NCI-H2196 treated with DMSO at 0.1 percent for 48 hours (cell line): ENCODE results near the gene SMTN.
"Not testable (repeated sequence)": the region's sequence is repeated elsewhere in the genome, so short reads cannot be mapped to it uniquely, and the experiment has no call there.

Experiments
- DNase-seq: peaks from one replicate; lab custom pipeline; 2025; ENCODE audit not compliant: unreplicated experiment; lab: John Stamatoyannopoulos, UW

The SMTN gene

DNA sequence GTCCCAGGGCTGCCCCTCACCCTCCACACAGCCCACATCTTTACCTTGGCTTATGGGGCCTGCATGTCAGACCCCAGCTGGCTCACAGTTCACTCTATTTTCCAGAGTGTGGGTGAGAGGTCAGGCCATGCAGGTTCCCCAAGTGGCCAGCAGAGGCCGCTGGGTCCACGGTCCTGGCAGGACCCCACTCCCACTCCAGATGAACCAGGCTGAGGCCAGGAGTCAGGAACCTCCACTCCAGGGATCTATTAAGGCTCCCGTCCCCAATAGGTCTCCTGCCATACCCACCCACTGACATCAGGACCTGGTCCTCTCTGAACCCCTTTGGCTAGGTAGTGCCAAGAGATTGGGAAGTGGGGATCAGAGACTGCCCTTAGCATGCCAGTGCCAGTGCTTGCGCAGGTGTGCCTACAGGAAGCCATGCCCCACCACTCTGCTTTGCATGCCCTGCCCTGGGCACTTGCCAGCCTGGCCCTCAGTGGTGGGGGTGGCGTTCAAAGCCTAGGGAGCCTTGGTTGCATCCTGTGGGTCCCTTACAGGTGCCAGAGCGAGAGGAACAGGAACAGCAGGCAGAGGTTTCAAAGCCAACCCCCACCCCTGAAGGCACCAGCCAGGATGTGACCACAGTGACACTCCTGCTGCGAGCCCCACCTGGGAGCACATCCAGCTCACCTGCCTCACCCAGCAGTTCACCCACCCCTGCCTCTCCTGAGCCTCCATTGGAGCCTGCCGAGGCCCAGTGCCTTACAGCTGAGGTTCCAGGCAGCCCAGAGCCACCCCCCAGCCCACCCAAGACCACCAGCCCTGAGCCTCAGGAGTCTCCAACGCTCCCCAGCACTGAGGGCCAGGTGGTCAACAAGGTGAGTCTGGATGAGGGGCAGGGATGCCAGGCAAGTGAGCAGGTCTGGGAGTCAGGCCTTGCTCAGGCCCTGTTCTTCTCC, 8.3 kb downstream of the SMTN start:
- DNase-seq = peak; percentile 13

DNA sequence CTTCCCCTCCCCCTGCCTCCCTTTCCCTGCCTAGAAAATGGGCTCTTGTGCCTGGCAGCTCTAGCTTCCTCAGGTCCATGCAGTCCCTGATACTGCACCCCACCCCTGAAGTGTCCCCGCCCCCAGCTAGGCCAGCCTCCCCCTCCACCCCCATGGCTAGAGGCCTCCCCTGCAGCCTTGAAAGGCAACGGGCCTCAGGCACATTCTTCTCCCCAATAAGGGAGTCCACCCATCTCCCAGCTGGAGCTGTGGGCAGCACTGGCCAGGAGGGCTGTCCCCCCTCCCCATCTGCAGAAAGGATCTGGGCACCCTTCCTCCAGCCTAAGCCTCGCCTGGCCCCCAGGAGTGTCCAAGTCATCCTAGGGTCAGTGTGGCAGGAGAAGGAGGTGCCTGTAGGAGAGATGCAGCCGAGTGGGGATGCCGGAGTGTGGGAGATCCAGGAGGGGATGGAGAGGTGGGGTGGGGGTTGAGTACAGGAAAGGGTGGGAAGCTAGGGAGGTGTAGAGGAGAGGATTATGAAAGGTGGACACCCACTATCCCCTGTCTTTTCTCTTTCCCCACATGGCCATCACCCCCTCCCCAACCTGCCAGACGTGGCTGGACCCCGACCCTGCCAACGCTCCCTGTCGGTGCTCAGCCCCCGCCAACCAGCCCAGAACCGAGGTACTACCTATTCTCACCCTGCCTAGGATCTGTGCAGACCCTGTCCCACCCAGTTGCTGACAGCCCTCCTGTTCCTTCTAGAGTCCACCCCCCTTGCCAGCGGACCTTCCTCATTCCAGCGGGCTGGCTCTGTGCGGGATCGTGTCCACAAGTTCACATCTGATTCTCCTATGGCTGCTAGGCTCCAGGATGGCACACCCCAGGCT, 9.3 kb downstream of the SMTN start:
- DNase-seq = no peak

DNA sequence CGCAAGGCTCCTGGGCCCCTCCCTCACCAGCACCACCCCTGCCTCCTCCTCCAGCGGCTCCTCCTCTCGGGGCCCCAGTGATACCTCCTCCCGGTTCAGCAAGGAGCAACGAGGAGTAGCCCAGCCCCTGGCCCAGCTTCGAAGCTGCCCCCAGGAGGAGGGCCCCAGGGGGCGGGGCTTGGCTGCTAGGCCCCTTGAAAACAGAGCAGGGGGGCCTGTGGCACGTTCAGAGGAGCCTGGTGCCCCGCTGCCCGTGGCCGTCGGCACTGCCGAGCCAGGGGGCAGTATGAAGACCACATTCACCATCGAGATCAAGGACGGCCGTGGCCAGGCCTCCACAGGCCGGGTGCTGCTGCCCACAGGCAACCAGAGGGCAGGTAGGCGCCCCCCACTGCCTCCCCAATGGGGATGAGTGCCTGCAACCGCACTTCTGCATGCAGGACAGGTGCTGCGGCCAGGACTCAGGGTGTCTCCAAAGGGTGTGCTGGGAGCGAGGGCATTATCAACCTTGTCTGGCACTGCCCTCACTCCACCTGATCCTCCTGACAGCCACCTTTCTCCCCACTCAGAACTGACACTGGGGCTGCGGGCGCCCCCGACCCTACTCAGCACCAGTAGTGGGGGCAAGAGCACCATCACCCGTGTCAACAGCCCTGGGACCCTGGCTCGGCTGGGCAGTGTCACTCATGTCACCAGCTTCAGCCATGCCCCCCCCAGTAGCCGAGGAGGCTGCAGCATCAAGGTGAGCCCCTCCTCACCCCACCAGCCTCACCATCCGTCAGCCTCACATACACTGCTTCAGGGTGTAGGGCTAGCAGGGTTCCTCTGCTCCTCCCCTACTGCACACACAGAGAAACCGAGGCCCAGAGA, 10.2 kb downstream of the SMTN start:
- no peak for DNase-seq

DNA sequence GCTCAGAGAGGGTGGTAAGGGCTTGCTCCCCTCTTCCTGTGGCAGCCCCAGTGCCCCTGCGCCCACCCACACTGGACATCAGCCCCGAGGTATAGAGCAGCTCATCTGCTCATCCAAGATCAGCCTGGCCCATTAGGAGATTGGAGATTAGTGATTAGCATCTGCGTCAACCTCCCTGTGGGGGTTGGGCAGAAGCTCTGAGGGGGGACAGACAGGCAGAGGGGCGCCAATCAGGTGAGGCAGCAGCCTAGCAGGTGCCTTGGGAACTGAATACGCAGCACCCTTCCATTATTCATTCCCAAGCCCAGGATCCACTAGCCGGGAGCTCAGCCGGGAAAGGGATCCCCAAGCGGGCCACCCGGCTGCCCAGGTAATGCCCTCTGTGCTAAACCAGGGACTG, 11.0 kb downstream of the SMTN start:
- DNase-seq = no peak

DNA sequence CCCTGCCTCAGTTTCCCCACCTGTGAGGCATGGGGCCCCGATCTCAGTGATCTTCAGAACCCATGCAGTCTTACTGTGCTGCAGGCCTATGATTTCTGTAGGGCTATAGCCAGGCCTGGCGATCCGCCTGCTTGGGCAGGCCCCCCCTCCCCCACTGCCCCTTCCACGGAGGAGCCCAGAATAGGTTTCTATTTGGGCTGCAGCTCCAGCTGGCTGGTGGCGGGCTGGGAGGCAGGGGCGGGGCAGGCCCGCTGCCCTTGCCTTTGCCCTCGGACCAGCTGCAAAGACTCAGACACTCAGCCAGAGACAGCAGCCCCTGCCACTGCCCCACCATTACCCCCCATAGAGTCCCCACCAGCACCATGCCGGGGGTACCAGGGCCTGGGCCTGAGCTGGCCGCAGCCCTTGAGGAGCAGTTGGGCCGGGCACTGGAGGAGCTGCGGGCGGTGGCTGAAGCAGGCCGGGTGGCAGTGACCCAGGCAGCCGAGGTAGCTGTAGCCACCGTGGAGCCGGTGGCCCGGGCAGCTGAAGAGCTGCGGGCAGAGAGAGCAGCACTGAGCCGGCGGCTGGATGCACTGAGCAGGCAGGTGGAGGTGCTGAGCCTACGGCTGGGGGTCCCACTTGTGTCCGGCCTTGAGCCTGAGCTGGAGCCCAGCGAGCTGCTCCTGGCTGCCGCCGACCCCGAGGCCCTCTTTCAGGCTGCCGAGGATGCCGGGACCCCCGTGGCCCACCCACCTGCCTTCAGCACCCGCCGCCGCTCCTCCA, 12.2 kb downstream of the SMTN start:
- DNase-seq = peak; percentile 10

DNA sequence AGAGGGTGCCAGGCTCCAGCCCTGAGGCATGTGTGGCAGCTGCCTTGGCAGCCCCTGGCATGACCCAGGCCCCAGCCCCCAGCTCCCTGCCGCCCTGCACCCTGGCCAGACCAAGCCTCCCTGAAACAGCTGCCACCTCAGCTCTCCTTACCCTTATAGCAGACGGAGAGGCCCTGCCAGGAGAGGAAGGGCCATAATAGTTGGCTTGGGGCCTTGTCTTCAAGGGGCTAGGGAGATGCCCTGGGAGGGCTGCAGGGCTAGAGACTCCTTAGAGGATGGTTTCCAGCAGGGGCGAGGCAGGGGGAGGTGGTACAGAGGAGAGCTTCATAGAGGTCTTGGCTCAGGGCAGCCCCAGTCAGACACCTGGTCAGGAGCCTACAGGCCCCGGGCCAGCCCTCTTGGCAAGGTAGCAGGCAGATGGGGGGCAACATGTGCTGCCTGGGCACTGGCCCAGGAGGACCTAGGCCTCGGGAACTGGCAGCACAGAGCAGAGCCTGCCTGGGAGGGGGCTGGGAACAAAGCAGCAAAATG, 13.0 kb downstream of the SMTN start:
- DNase-seq = peak; percentile 12

DNA sequence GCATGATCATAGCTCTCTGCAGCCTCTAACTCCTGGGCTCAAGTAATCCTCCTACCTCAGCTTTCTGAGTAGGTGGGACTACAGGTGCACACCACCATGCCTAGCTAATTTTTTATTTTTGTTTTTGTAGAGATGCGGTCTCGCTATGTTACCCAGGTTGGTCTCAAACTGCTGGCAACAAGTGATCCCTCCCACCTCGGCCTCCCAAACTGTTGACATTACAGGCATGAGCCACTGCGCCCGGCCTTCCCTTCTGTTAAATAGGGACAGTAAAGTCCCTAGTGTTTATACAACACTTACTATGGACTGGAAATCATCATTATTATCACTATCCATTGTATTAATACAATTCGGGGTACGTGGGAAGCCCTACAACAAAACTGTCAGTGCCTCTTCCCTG, 13.6 kb downstream of the SMTN start:
- no peak for DNase-seq

DNA sequence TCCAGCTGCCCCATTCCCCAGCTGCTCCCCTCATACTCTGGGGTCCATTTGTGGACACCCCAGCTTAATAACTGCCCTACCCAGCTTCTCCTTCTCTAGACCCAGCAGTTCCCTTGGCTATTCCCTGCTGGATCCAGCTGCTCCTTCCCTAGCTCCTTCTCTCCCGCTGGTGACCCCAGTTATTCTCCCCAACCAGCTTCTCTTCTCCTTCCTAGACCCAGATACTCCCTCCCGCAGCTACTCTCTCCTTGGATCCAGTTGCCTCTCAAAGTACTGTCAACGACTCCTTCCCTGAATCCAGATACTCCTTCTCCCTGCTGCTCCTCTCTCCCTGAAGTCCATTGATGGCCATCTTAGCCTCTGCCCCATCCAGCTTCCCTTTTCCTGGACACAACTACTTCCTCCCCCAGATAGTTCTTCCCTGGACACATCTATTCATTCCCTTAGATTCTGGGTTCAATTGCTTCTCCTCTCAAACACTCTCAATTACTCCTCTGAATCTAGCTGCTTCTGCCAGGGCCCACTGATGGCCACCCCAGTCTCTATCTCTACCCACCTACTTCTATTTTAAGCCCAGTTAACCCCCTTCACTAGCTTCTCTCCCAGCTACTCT, 14.6 kb downstream of the SMTN start:
- DNase-seq = no peak

DNA sequence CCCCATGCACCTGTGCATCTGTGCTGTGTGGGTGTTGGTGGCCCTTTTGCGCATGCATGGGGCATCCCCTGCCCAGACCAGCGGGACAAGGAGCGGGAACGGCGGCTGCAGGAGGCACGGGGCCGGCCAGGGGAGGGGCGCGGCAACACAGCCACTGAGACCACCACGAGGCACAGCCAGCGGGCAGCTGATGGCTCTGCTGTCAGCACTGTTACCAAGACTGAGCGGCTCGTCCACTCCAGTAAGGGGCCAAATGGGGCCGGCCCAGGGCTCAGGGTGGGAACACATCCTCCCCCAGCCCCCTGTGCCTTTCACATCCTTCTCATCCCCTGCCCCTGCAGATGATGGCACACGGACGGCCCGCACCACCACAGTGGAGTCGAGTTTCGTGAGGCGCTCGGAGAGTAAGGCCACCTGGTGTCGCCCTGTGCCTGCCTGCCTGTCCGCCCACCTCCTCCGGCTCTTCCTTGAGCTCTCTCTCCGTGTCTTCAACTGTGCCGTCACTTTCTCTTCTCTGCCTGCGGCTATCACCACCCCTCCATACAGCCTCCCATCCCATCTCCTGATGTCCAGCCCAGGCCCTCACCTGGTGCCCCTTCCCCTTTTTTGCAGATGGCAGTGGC, 15.7 kb downstream of the SMTN start:
- no peak for DNase-seq

DNA sequence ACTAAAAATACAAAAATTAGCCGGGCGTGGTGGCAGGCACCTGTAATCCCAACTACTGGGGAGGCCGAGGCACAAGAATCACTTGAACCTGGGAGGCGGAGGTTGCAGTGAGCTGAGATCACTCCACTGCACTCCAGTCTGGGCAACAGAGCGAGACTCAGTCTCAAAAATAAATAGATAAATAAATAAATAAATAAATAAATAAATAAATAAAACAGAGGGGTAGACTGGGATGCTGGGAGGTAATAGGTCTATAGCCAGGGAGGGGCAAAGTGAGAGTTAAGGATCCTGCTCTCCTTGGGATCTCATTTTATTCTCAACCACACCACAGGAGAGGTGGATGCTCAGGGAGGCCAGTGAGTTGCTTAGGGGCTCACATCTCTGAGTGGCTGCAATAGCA, 16.4 kb downstream of the SMTN start:
- DNase-seq = not testable (repeated sequence)

DNA sequence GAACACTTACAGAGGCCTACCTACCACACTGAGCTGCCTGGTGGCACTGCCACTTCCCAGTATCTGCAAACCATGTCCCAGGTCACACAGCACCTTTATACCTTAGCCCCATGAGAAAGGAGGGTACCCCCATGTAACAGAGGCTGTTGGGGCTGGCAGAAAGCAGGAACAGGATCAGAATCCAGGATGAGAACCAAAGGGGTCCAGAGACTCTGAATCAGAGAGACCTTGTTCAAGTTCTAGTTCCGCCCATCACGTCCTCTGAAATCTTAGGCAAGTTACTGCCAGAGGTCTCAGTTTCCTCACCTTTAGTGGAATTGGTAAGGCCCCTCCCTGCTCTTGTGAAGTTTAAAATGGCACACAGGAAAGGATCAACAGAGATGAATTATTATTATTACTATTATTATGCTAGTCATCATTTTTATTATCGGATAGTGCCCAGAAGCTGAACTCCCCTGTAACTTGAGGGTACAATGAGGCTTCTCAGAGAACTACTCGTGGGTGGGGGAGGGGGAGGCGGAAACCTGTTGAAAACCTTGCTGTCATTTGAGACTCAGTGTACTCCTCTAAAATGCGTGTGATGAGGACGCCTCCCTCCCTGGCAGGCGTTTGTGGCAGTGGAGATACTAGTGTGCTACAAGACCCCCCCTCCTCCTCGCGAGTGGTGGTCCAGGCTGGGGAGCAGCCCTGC, 17.0 kb downstream of the SMTN start:
- no peak for DNase-seq

DNA sequence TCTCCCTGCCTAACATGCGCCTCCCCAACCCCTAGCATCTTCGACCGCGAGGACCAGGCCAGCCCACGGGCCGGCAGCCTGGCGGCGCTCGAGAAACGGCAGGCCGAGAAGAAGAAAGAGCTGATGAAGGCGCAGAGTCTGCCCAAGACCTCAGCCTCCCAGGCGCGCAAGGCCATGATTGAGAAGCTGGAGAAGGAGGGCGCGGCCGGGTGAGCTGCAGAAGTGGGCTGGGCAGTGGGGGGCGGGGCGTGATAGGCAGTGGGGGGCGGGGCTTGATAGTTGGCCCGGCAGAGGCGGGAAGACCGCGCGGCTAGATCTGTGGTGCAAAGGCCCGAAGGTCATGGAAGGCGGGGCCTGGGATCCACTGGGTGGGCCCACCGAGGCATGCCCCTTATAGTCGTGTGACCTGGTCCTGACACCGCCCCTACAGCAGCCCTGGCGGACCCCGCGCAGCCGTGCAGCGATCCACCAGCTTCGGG, 17.6 kb downstream of the SMTN start:
- no peak for DNase-seq

DNA sequence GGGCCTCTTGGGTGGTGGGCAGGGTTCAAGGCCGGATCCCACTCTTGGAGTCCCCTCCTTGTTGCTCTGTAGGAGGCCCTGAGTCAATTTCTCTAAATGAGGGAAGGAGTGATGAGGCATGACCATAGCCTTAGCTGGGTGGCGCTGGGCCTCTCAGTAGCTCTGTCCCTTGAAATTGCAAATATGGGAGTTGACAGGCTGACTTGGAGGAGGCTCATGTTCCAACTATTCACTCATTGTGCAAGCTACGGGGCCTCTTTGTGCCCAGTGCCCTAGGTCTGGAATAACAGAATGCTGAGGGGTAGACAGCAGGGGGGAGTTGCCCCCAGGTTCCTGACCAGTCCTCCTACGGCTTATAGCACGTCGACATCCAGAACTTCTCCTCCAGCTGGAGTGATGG, 18.3 kb downstream of the SMTN start:
- no peak for DNase-seq

DNA sequence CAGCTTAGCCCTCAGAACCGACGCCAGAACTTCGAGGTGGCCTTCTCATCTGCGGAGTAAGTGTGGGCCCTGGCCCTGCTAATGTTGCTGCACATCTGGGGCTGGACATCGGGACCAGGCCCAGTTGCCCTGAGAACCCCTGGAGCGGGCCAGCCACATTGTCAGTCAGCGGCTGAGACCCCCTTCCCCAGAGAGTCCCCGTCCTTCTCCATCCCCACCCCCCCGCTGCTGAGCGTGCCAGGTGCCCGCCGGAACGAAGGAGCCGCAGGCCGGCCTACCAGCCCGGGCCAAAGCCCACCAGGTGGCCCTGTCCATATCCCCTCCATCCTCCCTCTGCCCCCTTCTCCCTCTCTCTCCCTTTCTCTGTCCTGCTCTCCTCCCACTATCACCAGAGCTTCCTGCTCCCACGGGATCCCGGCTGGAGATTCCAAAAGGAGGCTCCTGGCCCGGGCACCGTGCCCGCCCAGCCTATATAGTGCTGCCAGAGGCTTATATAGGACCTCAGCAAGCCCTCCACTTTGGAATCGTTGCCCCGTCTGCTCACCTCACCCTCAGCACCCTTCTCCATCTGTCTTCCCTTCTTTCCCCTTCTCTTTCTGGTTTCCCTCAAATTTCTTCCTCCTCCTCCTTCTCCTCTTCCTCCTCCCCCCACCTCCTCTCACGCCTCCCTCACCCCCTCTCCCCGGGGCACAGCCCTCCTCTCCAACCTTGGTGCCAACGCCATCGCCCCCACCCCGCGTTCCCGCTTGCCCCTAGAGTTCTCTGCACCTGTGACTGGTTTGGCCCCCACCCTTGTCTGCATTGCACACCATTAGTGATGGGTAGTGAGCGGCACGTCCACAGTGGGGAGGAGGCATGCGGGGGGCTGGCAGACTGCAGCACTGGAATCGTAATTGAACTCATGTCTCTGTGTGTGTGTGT, 19.0 kb downstream of the SMTN start:
- no peak for DNase-seq

DNA sequence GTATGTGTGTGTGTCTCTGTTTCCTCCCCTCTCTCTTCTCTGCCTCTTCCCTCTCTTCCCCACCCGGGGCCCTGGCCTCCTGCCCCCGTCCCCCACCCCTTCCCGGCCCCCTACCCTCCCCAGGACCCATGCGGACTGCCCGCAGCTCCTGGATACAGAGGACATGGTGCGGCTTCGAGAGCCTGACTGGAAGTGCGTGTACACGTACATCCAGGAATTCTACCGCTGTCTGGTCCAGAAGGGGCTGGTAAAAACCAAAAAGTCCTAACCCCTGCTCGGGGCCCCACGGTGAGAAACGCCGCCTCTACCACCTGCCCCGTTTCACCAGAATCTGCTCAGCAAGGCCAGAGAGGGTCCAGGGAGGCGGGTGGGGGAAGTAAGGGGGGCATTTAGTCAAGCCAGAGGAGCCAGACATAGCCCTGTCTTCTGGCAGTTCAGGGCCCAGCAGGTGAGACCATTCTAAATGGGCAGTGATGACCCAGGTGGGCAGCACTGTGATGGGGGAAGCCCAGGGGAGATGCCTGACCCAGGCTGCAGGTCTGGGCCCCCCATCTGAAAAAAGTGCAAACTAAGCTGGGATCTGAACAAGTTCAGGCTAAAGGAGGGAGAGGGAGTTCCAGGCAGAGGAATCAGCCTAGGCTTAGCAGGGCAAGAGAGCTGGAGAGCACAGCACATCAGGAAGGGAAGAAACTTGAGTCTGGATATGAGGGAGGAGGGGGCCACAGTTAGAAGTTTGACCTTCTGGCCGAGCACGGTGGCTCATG, 19.8 kb downstream of the SMTN start:
- no peak for DNase-seq

DNA sequence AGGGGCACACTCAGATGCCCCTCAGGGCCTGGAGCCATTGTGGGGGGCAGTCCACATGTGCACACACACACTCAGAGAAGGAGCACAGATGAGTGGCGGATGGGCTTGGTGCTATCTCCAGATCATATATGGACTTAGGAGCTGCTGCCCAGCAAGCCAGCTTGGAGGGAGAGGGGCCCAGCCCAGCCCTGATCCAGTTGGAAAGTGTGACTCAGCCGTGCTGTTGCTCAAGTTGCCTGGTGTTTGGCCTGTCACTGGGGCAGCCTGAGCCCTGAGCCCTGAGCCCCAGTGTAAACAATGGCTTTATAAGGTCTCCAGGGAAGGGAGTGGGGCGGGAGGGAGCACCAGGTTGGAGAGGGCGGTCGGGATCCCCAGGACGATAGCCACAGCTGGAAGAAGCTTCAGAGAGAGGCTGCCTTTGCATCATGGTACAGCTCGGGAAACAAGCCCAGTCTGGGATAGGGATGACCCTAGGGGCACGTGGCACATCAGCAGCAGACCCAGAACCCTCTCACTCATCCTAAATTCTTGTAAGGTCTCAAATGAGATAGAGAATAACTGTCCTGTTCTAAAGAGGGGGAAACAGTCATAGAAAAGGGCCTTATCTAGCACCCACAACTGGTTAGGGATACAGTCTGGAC, 21.4 kb downstream of the SMTN start:
- no peak for DNase-seq
